ENCODE results near the gene TXNL1. TPM values are rescaled to one million over a fixed set of nuclear protein-coding genes. Genes with fewer than 3 reads are reported as not detected.

TXNL1 gene
- total RNA-seq, 1 donor from 2014 or later = 54.5 TPM

DNA sequence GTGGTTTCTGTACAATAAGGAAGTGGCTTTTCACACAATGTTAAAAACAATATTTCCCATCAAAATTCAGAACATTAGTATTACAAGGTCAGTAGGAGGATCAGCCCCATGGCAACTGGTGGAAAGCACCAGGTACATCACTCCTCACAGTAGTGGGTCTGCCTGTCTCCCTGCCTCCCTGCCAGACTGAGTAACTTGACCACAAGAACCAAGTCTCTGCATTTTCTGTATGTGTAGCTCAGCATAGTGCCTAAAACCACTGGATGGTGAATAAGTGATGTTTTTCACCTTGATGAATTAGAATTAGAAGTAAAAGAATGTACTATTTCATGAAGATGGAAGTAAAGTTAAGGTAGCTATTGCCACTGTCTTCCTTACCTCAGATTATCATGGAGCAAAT lies 8.7 kb upstream of the TXNL1 start:
- DNase-seq (ENCODE audit: extremely low read depth, low read depth, low spot score) = no peak

DNA sequence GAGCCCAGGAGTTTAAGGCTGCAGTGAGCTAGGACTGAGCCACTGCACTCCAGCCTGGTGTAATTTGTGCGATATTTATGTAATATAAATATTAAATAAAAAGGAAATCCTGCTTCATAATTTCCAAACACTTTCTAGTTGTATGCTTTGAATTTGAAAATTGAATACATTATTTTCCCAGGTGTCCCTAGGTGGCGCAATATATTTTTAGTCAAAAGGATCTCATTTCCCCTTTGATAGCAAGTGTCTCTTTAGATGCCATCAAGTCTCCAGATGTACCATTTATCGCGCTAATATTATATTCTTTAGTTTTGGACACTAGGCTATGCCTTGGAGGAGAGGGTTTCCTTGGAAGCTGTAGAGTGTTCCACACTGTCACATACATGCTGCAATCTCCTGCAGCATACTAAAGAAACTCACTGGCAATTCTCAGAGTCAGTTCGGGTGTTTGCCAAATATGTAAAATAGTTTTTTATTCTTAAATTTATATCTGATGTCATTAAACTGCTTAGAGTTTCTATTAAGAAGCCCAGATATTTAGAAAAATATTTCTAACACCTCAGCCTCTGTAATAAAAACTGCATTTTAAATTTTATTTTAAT lies 7.1 kb upstream of the TXNL1 start:
- no peak for DNase-seq (ENCODE audit: extremely low read depth, low read depth, low spot score)

DNA sequence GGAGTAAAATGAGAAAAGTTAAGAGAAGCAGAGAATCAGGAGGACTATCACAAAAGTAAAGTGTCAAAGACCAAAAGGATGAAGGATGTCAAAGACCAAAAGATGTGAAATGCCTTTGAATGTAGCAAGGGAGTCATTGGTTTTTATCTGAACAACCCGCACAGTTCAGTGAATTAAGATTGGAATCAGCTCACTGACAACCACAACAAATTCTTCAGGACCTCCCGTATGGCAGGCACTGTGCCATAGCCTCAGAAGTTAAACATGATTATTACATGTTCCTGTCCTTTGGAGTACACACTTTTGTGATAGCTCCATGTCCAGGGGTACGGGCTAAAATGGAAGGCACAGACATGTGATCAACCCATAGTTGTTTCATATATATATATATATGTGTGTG lies 5.0 kb upstream of the TXNL1 start:
- no peak for DNase-seq (ENCODE audit: extremely low read depth, low read depth, low spot score)

DNA sequence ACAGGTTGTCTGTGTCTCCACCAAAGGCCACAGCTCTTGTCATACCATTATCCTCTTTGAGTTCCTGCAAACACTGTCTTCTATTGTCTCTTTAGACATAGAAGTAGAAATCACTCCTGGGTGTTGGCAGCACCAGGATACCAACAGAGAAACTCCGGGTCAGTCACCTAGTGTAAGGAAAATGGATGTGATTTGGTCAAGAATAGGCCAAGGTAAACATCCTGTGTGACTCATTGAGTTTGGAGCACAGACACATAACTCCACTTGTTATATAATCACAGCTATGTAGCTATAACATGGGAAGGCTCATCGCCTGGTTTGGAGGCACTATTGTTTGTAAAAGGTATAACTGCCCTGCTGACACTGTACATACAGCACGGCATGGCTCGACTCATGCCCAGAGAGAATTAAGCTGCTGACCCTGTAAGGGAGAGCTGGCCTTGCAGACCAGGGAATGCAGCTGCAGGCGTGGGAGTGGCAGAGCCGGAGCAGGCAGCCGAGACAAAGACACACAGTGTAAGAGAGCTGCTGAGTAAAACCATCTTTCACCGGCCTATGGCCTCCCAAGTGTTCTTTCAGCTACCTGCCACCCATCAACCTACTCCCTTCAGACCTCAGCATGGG lies 3.4 kb upstream of the TXNL1 start:
- no peak for DNase-seq (ENCODE audit: extremely low read depth, low read depth, low spot score)

DNA sequence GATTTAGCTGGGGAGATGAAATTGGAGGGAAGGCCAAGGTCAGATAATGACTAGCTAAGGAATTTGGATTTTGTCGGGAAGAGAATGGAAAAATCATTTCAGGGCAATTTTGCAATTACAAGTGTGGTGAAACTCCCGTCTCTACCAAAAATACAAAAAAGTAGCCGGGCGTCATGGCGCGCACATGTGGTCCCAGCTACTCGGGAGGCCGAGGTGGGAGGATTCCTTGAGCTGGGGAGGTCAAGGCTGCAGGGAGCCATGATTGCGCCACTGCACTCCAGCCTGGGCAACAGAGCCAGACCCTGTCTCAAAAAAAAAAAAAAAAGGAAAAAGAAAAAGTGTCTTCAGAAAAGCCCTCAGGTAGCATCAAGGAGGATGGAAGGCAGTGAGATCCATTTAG lies 1.2 kb upstream of the TXNL1 start:
- DNase-seq (ENCODE audit: extremely low read depth, low read depth, low spot score) = no peak

DNA sequence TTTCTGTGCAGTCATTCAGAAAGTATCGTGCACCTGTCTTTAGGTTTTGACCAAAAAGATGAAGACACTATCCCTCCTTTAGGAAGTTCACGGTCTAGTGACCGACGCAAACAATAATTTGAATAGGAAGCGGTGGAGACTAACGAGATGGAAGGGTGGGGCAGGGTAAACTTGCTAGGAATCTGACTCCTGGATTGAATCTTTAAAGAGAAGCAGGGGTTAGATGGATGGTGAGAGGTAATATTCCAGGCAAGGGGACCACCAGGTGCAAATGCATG lies 651 bp upstream of the TXNL1 start:
- no peak for DNase-seq (ENCODE audit: extremely low read depth, low read depth, low spot score)

DNA sequence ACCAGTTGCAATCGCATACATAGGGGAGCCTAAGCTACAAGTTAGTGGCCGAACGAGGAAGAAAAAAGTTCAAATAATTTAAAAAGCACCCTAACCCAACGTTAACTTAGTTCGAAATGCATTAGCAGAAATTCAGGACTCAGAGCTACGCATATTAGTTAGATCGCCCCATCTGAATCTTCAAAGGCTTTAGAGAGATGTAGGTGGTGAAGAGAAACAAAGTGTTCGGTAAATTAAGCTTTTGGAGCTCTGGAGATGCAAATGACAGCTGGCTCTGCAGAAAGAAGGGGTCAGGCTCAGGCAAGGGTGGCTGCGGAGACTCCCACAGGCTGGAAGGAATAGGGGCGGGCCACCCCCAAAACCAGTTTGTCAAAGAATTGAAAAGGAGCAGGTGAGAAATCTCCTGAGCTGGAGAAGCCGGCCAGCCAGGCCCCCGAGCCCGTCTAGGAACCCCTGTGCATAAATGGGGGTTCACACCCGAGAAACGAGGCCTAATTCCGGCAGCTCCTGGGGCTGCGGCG lies 621 bp downstream of the TXNL1 start:
- DNase-seq (ENCODE audit: extremely low read depth, low read depth, low spot score) = no peak

DNA sequence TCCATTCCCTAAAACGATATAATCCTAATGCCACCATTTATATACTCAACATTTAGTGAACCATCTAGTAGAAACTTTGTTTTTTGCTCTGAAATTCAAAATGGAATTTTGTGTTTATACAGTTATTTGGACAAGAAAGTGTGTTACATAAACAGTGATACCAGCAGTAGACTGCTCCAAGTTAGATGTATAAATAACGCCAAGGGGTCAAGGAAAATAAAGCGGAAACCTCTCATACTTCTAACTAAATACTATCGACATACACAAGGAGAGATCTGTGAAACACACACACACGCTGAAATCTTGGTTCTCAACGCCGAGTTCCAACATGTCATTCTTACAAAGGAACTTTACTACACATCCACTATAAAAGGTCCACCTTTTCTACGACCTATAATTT lies 1.2 kb downstream of the TXNL1 start:
- DNase-seq (ENCODE audit: extremely low read depth, low read depth, low spot score) = no peak

DNA sequence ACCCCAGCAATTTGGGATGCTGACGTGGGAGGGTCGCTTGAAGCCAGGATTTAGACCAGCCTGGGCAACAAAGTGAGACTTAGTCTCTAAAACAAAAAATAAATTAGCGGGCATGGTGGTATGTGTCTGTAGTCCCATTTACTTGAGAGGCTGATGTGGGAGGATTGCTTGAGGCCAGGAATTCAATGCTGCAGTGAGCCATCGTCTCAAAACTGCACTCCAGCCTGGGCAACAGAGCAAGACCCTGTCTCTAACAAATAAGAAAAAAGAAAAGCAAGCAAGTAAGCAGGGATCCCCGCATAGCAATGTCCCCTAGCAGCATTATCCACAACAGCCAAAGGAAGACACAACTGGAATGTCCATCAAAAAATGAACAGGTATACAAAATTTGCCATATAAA lies 3.4 kb downstream of the TXNL1 start:
- no peak for DNase-seq (ENCODE audit: extremely low read depth, low read depth, low spot score)

DNA sequence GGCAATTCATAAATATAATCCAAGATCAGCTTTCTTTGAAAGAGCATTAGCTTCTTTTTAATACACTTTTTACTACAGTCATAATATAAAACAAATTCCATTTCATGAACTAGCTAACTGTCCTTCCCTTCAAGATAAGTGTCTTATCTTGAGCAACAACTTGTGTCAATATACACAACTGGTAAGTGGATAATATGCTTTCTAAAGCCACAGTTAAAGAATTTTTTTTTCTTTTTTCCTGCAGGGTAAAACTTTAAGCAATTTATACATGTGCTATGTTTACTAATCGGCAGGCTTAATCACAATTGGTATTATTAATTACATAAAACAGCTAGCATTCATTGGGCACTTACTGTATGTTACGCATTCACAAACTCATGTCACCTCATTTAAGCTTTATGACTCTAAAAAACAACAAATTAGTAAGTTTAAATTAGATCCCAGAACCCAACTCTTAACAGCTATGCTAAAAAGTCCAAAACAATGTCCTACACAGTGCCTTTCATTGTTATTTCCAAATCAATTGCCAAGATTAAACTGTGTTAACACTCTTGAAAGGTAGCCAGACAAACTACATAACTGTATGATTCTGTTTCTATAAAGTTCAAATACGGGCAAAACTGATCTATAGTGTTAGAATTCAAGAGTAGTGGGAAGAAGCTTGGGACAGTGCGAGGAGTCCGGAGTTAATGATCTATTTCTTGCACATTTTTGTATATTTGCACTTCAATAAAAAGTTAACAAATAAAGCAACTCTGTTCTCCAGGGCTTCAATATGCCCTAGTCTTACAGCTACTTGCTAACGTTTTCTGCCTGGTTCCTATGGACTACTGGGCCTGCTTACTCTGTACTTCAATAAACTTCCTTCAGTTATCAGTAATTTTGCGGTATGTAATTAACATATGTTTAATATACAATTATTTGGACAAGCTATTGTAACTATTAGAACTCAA lies 6.0 kb downstream of the TXNL1 start:
- DNase-seq (ENCODE audit: extremely low read depth, low read depth, low spot score) = no peak

DNA sequence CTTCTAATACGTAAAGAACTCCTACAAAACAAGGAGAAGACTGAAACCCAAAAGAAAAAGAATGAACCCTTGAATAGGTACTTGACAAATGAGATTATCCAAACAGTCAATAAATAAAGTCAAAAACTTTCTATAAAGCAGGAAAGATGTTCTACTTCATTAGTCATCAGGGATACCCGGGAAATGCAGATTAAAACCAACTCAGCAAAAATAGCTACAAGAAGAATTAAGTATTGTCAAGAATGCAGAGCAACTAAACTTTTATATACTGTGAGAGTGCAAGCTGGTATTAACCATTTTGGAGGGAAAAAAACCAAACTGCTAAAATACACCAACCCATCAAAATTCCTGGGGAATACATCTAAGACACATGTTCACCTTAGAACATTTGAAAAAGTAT lies 10.4 kb downstream of the TXNL1 start:
- DNase-seq (ENCODE audit: extremely low read depth, low read depth, low spot score) = no peak

DNA sequence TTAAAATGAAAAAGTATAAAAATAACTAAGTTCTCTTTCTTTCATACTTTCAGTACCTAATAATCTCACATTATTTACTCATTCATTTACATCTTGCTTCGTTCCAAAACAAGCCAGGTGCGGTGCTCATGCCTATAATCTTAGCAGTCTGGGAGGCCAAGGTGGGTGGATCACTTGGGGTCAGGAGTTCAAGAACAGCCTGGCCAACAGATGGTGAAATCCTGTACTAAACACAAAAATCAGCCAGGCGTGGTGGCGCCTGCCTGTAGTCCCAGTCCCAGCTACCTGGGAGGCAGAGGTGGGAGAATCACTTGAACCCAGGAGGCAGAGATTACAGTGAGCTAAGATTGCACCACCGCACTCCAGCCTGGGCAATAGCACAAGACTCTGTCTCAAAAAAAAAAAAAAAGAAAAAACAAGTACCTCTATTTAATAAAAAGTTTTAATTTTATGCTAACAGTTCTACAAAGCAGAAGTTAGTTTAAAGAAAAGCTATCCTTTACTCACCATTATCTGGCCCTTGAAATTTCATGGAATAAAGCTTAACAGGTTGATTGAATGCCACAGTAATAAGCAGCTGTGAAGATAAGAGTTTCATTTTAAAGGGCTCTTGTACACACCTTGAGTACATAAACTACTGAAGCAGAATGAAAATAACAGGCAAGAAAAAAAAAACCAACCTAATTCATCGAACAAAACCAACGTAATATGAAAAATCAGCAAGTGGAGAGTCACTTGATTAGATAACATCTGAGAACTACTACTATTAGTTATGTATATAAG lies 22.5 kb downstream of the TXNL1 start:
- DNase-seq (ENCODE audit: extremely low read depth, low read depth, low spot score) = no peak

DNA sequence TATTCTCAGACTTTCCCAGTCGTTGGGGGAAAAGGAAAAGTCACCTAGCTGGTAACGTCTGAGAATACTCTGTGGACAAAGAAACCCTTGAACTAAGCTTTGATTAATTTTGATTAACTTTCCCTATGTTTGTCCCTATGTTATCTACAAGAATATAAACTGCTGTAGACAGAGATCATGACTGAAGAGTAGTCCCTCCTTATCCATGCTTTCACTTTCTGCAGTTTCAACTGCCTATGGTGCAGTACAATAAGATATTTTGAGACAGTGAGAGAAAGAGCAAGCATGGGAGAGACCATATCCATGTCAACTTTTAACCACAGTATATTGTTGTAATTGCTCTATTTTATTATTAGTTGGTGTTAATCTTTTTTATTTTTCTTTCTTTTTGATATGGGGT lies 31.8 kb downstream of the TXNL1 start:
- no peak for DNase-seq (ENCODE audit: extremely low read depth, low read depth, low spot score)

DNA sequence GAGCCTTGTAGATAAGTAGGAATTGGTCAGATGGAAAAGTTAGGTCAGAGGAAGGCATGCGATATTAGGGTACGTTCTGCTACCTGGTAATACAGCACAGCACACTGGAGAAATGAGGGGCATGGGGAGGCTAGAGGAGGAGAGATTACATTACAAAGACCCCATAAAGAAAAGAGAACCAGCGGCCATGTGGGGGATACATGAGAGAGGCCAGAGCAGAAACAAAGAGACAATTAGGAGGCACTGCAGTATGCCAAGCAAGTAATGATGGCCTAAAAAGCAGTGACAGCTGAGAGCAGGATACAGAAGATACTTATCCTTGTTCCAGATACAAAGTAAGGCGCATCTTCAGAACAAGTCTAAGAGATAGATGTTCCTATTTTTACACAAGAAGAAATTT lies 40.0 kb downstream of the TXNL1 start:
- no peak for DNase-seq (ENCODE audit: extremely low read depth, low read depth, low spot score)

DNA sequence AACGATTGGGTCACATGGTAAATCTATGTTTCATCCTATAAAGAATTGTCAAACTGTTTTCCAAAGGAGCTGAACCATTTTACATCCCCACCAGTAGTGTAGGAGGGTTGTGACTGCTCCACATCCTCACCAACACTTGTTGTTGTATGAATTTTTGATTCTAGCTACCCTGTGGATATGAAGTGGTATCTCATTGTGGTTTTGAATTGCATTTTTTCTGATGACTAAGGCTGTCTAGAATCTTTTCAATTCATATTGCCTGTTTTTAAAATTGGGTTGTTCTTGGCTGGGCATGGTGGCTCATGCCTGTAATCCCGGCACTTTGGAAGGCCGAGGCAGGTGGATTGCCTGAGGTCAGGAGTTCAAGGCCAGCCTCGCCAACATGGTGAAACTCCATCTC lies 44.5 kb downstream of the TXNL1 start:
- no peak for DNase-seq (ENCODE audit: extremely low read depth, low read depth, low spot score)

DNA sequence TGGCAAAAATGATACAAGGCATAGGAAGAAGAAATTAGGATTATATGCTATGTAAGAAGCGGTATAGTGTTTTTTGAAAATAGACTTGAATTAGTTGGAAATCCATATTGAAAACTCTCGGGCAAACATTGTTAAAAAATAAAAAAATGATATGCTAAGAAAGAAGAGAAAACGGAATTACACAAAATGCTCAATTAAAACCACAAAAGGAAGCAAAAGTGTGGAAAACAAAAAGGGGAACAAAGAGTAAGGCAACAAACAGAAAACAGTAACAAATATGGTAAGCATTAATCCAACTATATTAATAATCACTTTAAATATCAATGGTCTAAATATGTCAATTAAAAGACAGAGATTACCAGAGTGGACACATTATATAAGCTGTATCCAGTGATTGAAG lies 58.4 kb downstream of the TXNL1 start:
- DNase-seq (ENCODE audit: extremely low read depth, low read depth, low spot score) = no peak

DNA sequence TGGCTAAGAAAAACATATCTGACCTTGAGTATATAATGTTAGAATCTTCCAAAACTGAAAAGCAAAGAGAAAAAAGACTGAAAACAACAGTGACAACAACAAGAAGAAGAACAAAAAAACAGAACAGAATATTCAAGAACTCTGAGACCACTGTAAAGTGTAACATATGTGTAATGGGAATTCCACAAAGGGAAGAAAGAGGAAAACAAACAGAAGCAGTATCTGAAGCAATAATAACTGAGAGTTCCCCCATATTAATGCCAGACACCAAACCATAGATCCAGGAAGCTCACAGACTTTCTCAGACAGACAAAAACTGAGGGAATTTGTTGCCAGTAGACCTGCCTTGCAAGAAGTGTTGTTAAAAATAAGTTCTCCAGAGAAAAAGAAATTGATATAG lies 58.9 kb downstream of the TXNL1 start:
- DNase-seq (ENCODE audit: extremely low read depth, low read depth, low spot score) = no peak

DNA sequence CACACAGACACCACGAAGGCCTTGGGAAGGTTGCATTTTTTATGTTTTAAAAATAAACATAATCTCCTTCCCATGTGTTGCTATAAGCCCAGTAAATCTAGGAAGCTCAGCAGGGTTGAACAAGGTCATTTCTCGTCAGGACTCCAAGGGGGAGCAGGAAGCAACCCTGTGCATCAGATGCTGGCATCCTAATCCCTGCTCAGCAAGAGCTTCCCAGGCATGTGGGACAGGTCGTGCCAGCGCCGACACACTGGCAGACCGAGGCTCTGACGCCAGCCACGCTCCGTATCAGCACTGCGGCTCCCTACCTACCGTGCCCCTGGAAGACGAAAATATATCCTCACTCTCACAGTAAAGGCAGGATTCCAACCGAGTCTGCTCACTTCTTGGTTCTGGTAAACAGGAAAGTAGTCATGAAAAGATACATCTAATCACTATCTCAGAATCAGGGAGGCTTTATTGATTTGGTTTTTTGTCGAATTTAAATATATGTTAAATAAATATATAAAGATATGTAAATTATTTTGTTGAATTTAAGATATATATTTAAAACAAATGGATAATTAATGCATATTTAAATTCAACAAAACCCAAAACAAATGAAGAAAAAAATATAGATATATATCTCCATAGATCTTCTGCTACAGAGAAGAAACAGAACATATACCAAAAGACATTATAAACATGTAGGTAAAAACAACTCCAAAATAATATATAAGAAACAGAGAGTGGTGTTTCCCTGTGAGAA lies 61.4 kb downstream of the TXNL1 start:
- no peak for DNase-seq (ENCODE audit: extremely low read depth, low read depth, low spot score)

DNA sequence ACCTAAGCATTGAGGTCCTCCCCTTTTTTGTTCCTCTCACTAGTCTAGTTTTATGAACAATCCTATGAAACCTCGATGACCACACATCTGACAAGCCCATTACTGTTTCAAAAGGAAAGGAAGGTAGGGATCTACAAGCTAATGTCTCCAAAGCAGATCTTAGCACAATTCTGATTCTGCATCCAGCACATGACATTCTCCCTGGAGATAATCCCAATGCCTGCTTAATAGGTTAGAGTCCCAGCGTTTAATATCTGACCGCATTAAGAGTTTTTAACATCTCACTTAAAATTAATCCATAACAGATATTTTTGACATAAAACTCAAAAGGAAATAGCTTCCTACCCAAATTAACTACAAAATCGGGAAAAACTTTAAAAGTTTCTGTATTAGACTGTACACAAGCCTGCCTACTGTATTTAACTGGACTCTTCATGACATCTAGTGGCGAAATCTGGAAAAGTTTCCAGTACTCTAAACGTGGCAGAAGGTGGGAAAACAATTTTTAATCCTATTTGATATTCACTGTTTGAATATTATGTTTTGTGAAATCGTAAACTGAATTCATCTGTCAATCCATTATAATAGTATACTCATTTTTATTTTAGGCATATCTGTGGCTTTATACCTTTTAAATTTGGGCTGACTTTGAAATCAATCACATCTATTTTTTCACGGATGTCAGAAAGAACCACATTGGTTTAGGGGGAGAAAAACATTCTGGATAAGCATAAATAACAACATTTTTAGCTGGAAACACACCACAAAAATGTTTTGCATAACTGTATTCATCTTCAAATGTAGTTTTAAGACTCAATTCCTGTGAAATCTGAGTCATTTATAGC lies 62.4 kb downstream of the TXNL1 start:
- DNase-seq (ENCODE audit: extremely low read depth, low read depth, low spot score) = no peak

DNA sequence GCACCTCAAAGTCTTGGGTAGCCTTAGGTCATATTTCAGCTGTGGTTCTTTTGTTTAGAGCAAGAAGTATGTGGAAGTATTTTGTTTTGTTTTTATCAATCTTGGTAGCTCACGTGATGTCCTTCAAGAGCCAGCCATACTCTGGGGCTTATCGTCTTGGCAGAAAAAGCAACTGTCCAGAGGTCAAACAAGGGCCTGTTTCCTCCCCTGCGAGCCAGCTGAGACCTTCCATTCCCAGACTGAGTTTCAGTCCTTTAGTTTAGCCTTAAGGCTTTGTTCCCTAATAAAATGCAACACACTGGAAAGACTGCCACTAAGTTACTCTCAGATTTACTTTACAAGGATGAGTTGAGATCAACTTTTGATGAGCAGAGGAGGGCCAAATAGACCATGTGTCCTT lies 63.5 kb downstream of the TXNL1 start:
- DNase-seq (ENCODE audit: extremely low read depth, low read depth, low spot score) = no peak
